ENCODE measurements around the gene TNFRSF21.

DNA sequence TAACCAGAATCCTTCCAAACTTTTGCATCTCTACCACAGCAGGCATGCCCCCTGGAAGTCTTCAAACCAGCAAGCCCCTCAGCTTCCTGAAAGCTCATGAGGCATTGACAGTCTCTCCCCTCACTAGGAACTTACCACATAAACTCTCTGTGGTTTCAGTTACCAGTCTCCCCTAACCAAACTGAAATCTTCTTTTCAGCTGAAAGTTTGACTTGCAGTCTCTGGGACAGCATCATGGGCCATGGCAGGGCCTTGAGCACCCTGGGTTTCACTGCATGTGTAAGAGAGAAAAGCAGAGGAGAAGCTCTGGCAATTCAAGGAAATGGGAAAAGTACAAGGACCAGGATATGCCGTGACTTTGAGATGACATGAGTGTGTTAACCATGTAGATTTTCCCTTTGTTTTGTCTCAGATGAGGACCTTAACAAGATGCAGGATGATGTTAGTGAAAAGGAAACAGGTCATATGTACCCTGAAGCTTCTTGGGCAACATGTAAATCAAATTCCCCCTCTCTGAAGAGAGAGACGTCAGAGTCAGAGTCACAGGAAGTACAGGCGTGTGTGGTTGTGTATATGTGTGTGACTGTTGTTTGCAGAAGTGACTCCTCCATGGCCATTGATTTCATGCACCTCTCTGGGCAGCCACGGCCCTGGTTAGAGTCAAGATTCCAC lies 106.3 kb downstream of the TNFRSF21 start:
- TF ChIP-seq POLR2A (IDR thresholded peaks at IDR 0.05) (no peak), POLR2AphosphoS5 (IDR thresholded peaks at IDR 0.05) (no peak)
- TF ChIP-seq, protein P1, sequence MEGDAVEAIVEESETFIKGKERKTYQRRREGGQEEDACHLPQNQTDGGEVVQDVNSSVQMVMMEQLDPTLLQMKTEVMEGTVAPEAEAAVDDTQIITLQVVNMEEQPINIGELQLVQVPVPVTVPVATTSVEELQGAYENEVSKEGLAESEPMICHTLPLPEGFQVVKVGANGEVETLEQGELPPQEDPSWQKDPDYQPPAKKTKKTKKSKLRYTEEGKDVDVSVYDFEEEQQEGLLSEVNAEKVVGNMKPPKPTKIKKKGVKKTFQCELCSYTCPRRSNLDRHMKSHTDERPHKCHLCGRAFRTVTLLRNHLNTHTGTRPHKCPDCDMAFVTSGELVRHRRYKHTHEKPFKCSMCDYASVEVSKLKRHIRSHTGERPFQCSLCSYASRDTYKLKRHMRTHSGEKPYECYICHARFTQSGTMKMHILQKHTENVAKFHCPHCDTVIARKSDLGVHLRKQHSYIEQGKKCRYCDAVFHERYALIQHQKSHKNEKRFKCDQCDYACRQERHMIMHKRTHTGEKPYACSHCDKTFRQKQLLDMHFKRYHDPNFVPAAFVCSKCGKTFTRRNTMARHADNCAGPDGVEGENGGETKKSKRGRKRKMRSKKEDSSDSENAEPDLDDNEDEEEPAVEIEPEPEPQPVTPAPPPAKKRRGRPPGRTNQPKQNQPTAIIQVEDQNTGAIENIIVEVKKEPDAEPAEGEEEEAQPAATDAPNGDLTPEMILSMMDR (IDR thresholded peaks at IDR 0.05), result no peak

All from prostate gland (tissue), 2 donors.